ENCODE results near the gene ANP32E. TPM values are rescaled to one million over a fixed set of nuclear protein-coding genes. Genes with fewer than 3 reads are reported as not detected.

Gene ANP32E
- total RNA-seq (42.4 and 47.1 TPM in 2 replicates), polyA plus RNA-seq (5.1 and 10.7 TPM in 2 replicates), polyA minus RNA-seq (5.4 and 8.9 TPM in 2 replicates)
- total RNA-seq (2013), result 44.6 TPM

- H3K27ac Mint-ChIP-seq, result no peak within 1 kb of the TSS
Measured at GRCh38 chr1:150235852-150236613, at the start of gene ANP32E. ANP32E (minus strand) TSS chr1:150236112; CDS start chr1:150235786, 326 bp downstream.

More at GRCh38 chr1:150235852-150236613, at the start of gene ANP32E:
- H3K9ac ChIP-seq (ENCODE audit: low read length), result peak within 1 kb of the TSS; percentile 90
- intact Hi-C loops (cut with micrococcal nuclease), result loop anchor here (1.0 to 5.0 kb wide), 7 partner anchors 23 to 772 kb away; partner anchors contain the start of genes APH1A, CIART, MRPS21 and PRUNE1
- no peaks in the 10 kb centered on the region for H3K27me3 Mint-ChIP-seq
- DNase-seq (peak; percentile 98), ATAC-seq (ENCODE audit: low read depth) (peak; percentile 89)
- H3K4me3 ChIP-seq (ENCODE audit: control extremely low read depth in 1 of 5, extremely low read depth in 1 of 5, insufficient read depth in 1 of 5, low read depth in 2 of 5, low read length in 4 of 5), result peak within 1 kb of the TSS; percentile 83 to 98 (median 86)
- H3K36me3 ChIP-seq (replicated peaks in 1 of 2; ENCODE audit: control extremely low read depth in 1 of 2, control insufficient read depth in 1 of 2, extremely low read depth in 1 of 2, insufficient read depth in 2 of 2, low read length in 1 of 2), result peaks cover 0 to 2% of the 10 kb centered on the region in 2 experiments
- under 1% methylated on average over 13 of the region's 33 CpGs for WGBS (ENCODE audit: insufficient coverage)
- H4K20me1 ChIP-seq (ENCODE audit: control insufficient read depth, insufficient read depth, low read length, poor library complexity, severe bottlenecking), result no peaks in the 10 kb centered on the region
- H3K9me3 Mint-ChIP-seq (ENCODE audit: insufficient read depth), result no peaks in the 10 kb centered on the region
- H3K79me2 ChIP-seq (ENCODE audit: control insufficient read depth, insufficient read depth, low read length), result peaks cover 27% of the 10 kb centered on the region
- ChIA-PET CTCF (interaction anchor here (0.7 to 1.2 kb wide), 2 partner anchors 11 to 34 kb away, joined by 3 read pairs; no protein-coding TSS in a partner anchor), POLR2A (interaction anchor here (0.5 to 2.1 kb wide), 7 partner anchors 21 to 128 kb away, joined by 3 to 8 read pairs (median 5); partner anchors contain the start of genes APH1A and RPRD2)
- no peaks in the 10 kb centered on the region for H3K9me3 ChIP-seq (ENCODE audit: control extremely low read depth in 1 of 3, control insufficient read depth in 2 of 3, insufficient read depth in 1 of 3, low read length in 2 of 3)
- H3K4me2 ChIP-seq (replicated peaks; ENCODE audit: low read depth, low read length, poor library complexity, severe bottlenecking), result peak within 1 kb of the TSS; percentile 93
- H2AFZ ChIP-seq (ENCODE audit: insufficient read depth, low read depth, low read length, poor library complexity, severe bottlenecking), result peak within 1 kb of the TSS; percentile 84
- peak within 1 kb of the TSS; percentile 97 to 98 for H3K27ac ChIP-seq (ENCODE audit: low read length in 2 of 2)
- TF ChIP-seq, protein P1, sequence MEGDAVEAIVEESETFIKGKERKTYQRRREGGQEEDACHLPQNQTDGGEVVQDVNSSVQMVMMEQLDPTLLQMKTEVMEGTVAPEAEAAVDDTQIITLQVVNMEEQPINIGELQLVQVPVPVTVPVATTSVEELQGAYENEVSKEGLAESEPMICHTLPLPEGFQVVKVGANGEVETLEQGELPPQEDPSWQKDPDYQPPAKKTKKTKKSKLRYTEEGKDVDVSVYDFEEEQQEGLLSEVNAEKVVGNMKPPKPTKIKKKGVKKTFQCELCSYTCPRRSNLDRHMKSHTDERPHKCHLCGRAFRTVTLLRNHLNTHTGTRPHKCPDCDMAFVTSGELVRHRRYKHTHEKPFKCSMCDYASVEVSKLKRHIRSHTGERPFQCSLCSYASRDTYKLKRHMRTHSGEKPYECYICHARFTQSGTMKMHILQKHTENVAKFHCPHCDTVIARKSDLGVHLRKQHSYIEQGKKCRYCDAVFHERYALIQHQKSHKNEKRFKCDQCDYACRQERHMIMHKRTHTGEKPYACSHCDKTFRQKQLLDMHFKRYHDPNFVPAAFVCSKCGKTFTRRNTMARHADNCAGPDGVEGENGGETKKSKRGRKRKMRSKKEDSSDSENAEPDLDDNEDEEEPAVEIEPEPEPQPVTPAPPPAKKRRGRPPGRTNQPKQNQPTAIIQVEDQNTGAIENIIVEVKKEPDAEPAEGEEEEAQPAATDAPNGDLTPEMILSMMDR (IDR thresholded peaks at IDR 0.05), result no peak
- TF ChIP-seq EZH2 (IDR thresholded peaks at IDR 0.05; ENCODE audit: borderline replicate concordance, insufficient read depth, low read depth, low read length, poor library complexity, severe bottlenecking), result no peak
- H3K4me1 ChIP-seq (ENCODE audit: control insufficient read depth in 2 of 2, insufficient read depth in 2 of 2, low read length in 2 of 2), result peaks cover 23% of the 10 kb centered on the region in 2 donors
- H3K27me3 ChIP-seq (replicated peaks in 1 of 4; ENCODE audit: control extremely low read depth in 1 of 4, control insufficient read depth in 3 of 4, insufficient read depth in 4 of 4, low read length in 3 of 4), result no peaks in the 10 kb centered on the region
- H3K4me1 Mint-ChIP-seq, result peaks cover 16% of the 10 kb centered on the region
- H3K4me3 Mint-ChIP-seq, result no peak within 1 kb of the TSS
